ENCODE measurements around the gene BMP8A. TPM values are rescaled to one million over a fixed set of nuclear protein-coding genes. Genes with fewer than 3 reads are reported as not detected.

The BMP8A gene
- polyA plus RNA-seq, 2 of the 4 experiments (the other 2 are of a cell fraction), result 0.13 TPM; not detected in 1

DNA sequence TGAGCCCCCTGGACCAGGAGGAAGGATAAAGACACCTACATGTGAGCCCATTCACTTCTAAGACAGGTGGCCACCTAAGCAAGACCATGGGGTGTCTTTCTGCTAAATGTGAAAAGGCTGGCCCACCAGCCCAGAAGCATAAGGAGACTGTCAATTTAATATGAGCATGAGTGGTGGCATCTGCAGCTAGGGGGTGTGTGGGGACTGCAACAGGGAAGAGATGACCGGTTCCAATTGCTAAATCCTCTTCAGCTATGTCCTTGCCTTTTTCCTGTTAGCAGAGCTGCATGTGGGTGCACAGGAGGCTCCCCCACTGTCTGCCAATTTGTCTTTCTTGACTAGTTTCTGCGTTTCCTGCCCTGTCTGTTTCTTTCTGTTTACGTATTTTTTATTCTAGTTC lies 22.3 kb upstream of the BMP8A start:
- Histone ChIP-seq H3K4me2 (no peak overlapping the region), H3K4me3 (no peak overlapping the region), H3K4me1 (no peaks in the 10 kb centered on the region), H3K9me3 (no peaks in the 10 kb centered on the region), H3K27ac (no peak overlapping the region)
- no peak for DNase-seq (ENCODE audit: low read depth in 1 of 2, low spot score in 1 of 2)
- no peak for FAIRE-seq
- ChIA-PET CTCF (interaction anchor here (1.9 kb wide), 1 partner anchor 70 kb away, joined by 6 read pairs; no protein-coding TSS in a partner anchor), POLR2A (interaction anchor here (0.5 kb wide), 1 partner anchor 127 kb away, joined by 5 read pairs; no protein-coding TSS in a partner anchor)
- ATAC-seq, result no peak
- TF ChIP-seq, protein P1, sequence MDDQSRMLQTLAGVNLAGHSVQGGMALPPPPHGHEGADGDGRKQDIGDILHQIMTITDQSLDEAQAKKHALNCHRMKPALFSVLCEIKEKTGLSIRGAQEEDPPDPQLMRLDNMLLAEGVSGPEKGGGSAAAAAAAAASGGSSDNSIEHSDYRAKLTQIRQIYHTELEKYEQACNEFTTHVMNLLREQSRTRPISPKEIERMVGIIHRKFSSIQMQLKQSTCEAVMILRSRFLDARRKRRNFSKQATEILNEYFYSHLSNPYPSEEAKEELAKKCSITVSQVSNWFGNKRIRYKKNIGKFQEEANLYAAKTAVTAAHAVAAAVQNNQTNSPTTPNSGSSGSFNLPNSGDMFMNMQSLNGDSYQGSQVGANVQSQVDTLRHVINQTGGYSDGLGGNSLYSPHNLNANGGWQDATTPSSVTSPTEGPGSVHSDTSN (IDR thresholded peaks at IDR 0.05), result no peak
- TF ChIP-seq EHMT2 (IDR thresholded peaks at IDR 0.05; ENCODE audit: low read depth), result no peak
- TF ChIP-seq RFX5 (IDR thresholded peaks at IDR 0.05), result no peak
- TF ChIP-seq, protein P2, sequence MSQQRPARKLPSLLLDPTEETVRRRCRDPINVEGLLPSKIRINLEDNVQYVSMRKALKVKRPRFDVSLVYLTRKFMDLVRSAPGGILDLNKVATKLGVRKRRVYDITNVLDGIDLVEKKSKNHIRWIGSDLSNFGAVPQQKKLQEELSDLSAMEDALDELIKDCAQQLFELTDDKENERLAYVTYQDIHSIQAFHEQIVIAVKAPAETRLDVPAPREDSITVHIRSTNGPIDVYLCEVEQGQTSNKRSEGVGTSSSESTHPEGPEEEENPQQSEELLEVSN (IDR thresholded peaks at IDR 0.05; ENCODE audit: borderline replicate concordance, low read depth), result no peak
- no peak for TF ChIP-seq HDAC2 (IDR thresholded peaks at IDR 0.05)
- no peak for TF ChIP-seq POLR2A (IDR thresholded peaks at IDR 0.05; ENCODE audit: low read length)
- no peak for TF ChIP-seq ZSCAN20 (CRISPR knock-in tag; IDR thresholded peaks at IDR 0.05)
- TF ChIP-seq, protein P3, sequence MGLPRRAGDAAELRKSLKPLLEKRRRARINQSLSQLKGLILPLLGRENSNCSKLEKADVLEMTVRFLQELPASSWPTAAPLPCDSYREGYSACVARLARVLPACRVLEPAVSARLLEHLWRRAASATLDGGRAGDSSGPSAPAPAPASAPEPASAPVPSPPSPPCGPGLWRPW (IDR thresholded peaks at IDR 0.05), result no peak
- no peak for TF ChIP-seq CBX2 (IDR thresholded peaks at IDR 0.05; ENCODE audit: borderline replicate concordance, low read depth)
- 86% methylated on average over 3 of the region's 3 CpGs for WGBS (ENCODE audit: missing lambda C conversion rate)

DNA sequence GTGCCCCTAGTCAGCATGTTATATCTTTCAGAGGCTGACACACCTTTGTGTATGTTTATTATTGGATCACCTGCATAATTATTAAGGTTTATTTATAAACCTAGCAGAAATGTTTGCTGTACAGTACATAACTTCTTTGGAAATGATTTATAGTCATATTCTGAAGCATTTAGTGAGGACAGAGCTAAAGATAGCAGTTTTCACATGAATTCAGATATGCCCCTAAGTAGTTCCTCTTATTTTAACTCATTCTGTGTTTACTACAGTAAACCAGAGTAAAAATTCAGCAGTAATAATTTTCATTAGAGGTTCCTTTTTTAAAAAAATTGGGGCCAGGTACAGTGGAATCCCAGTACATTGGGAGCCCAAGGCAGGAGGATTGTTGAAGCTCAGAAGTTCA lies 21.4 kb upstream of the BMP8A start:
- ATAC-seq (no peak), FAIRE-seq (no peak), DNase-seq (ENCODE audit: low read depth in 1 of 2, low spot score in 1 of 2) (no peak)
- no peak overlapping the region for H3K4me3 ChIP-seq
- H3K4me1 ChIP-seq, result no peaks in the 10 kb centered on the region
- no peak overlapping the region for H3K4me2 ChIP-seq
- H3K27ac ChIP-seq, result no peak overlapping the region
- ChIA-PET POLR2A (no interaction called here), CTCF (interaction anchor here (1.5 to 2.2 kb wide), 2 partner anchors 59 to 69 kb away, joined by 6 to 7 read pairs; no protein-coding TSS in a partner anchor)
- H3K9me3 ChIP-seq, result no peaks in the 10 kb centered on the region
- TF ChIP-seq POLR2AphosphoS2 (conservative IDR thresholded peaks at IDR 0.05; ENCODE audit: low read length), result no peak
- TF ChIP-seq, protein P4, sequence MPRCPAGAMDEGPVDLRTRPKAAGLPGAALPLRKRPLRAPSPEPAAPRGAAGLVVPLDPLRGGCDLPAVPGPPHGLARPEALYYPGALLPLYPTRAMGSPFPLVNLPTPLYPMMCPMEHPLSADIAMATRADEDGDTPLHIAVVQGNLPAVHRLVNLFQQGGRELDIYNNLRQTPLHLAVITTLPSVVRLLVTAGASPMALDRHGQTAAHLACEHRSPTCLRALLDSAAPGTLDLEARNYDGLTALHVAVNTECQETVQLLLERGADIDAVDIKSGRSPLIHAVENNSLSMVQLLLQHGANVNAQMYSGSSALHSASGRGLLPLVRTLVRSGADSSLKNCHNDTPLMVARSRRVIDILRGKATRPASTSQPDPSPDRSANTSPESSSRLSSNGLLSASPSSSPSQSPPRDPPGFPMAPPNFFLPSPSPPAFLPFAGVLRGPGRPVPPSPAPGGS (IDR thresholded peaks at IDR 0.05), result no peak
- TF ChIP-seq SREBF2 (IDR thresholded peaks at IDR 0.05), result no peak
- no peak for TF ChIP-seq HDAC2 (IDR thresholded peaks at IDR 0.05)
- TF ChIP-seq, protein P5, sequence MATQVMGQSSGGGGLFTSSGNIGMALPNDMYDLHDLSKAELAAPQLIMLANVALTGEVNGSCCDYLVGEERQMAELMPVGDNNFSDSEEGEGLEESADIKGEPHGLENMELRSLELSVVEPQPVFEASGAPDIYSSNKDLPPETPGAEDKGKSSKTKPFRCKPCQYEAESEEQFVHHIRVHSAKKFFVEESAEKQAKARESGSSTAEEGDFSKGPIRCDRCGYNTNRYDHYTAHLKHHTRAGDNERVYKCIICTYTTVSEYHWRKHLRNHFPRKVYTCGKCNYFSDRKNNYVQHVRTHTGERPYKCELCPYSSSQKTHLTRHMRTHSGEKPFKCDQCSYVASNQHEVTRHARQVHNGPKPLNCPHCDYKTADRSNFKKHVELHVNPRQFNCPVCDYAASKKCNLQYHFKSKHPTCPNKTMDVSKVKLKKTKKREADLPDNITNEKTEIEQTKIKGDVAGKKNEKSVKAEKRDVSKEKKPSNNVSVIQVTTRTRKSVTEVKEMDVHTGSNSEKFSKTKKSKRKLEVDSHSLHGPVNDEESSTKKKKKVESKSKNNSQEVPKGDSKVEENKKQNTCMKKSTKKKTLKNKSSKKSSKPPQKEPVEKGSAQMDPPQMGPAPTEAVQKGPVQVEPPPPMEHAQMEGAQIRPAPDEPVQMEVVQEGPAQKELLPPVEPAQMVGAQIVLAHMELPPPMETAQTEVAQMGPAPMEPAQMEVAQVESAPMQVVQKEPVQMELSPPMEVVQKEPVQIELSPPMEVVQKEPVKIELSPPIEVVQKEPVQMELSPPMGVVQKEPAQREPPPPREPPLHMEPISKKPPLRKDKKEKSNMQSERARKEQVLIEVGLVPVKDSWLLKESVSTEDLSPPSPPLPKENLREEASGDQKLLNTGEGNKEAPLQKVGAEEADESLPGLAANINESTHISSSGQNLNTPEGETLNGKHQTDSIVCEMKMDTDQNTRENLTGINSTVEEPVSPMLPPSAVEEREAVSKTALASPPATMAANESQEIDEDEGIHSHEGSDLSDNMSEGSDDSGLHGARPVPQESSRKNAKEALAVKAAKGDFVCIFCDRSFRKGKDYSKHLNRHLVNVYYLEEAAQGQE (IDR thresholded peaks at IDR 0.05), result no peak
- TF ChIP-seq RAD21 (conservative IDR thresholded peaks at IDR 0.05 in 1 of 2, IDR thresholded peaks at IDR 0.05 in 1 of 2), result no peak
- no peak for TF ChIP-seq MYC (IDR thresholded peaks at IDR 0.05; ENCODE audit: borderline replicate concordance, low read length)
- no peak for TF ChIP-seq ESRRA (IDR thresholded peaks at IDR 0.05; ENCODE audit: borderline replicate concordance, low read length)
- TF ChIP-seq HEYL (CRISPR knock-in tag; IDR thresholded peaks at IDR 0.05), result no peak
